Upper lobe of left lung (tissue), 4 donors: ENCODE data around the gene MYO15A.

Experiments used
- CTCF ChIP-seq, 6 experiments: fragments of 450-650 bp in 4 of 6; fragments of 200-600 bp in 2 of 6; sonication (generic) in 2 of 6; IDR thresholded peaks; one replicate each; pipeline ENCODE4 v1.5.1; 2016 to 2019; ENCODE audit warnings: antibody characterized with exemption in 6 of 6
- EP300 ChIP-seq, 4 donors: sonication (generic); formaldehyde crosslinking; IDR thresholded peaks; one replicate each; pipeline ENCODE4 v1.5.1; 2017; ENCODE audit warnings: antibody characterized with exemption in 4 of 4, control low read depth in 2 of 4
- POLR2AphosphoS5 ChIP-seq, 2 donors: sonication (generic); formaldehyde crosslinking; IDR thresholded peaks; one replicate each; pipeline ENCODE4 v1.5.1; 2017; ENCODE audit warnings: antibody characterized with exemption in 2 of 2

GRCh38 chr17:18070861-18071340 is 37.7 kb upstream of the MYO15A start:
- TF ChIP-seq EP300 (IDR thresholded peaks at IDR 0.05) (no peak), CTCF (IDR thresholded peaks at IDR 0.05) (no peak), POLR2AphosphoS5 (IDR thresholded peaks at IDR 0.05) (no peak)
